CD1c-positive myeloid dendritic cell (primary cell): ENCODE measurements around the gene TUFM.
"Not testable (repeated sequence)": the region's sequence is repeated elsewhere in the genome, so short reads cannot be mapped to it uniquely, and the experiment has no call there.

Experiments used
- DNase-seq: peaks from one replicate; pipeline ENCODE4 v3.0.0-alpha.2; 2016; ENCODE audit errors: extremely low spot score

Gene TUFM

DNA sequence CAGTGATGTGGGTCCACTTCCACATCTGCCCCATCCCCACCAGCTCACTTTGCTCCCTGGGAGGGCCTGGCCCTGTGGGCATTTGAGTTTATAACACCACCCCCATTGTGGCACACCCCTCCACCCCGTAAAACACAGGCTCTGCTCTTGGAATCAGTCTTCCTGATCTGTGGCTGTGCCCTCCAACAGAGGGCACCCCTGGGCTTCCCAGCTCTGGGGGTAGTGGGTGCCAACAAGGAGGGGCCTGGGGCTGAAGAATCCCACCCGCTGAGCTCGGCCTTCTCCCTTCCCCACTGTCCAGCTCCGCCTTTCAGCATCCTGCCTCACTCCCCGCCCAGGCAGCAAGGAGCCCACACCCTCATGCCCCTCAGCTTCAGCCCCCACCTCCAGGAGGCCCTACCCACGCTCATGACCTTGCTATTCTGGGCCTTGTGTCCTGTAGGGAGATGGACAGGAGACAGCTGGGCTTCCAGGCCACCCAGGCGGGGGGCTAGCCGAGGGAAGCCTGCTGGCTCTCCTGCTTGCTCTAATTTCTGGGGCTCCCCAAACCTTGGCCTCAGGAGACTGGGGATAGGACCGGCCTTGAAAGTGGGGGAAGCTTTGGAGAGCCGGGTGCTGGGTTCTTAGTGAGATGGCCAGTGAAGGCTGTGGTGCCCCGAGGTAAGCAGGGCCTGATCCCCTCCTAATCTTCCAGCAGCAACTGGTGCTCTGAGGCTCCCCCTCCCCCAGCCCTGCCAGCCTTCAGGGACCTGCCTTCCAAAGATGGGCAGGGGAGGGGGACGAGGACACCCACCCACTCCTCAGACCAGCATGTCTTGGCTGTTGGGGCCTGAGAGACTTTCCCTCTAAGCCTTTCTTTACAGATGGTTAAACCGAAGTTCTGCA is 29.2 kb upstream of the TUFM start:
- DNase-seq = no peak

DNA sequence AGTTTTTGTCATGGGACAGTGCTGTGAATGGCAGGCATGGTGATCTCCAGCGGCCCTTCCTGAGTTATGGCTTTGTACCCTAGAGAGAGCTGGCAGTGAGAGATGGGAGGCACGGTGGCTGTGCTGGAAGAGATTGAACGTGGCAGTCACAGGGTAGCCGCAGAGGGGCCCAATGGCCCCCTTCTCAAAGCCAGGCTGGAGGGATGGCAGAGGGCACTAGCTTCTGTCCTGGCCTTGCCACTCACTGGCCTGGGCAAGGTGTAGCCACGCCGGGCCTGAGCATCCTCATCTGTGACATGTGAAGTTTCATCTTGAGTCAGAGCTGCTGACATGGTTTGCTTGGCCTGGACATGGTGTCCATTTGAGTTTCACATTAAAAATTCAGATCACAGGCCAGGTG is 28.3 kb upstream of the TUFM start:
- DNase-seq = no peak

DNA sequence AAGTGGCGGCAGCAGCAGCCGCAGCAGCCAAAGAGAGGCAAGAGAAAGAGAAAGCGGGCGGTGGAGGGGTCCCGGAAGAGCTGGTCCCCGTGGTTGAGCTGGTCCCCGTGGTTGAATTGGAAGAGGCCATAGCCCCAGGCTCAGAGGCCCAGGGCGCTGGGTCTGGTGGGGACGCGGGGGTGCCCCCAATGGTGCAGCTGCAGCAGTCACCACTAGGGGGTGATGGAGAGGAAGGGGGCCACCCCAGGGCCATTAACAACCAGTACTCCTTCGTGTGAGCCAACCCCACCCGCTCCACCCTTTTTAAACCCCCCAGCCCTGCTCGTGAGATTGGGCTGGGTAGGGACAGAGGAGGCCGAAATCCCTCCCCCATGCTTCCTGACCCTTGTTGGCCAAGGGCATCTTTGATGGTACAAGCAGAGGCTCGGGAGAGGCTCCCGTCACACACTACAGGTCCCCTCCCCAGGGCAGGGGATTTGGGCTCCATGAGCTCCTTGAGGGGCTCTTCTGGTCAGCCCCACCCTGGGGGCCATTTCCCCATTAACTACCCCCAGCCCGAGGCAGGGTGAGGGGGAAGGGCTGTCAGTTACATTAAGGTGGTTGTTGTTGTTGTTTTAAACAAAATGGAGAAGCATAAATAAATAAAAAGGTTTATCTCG is 27.5 kb upstream of the TUFM start:
- peak; percentile 62 for DNase-seq

DNA sequence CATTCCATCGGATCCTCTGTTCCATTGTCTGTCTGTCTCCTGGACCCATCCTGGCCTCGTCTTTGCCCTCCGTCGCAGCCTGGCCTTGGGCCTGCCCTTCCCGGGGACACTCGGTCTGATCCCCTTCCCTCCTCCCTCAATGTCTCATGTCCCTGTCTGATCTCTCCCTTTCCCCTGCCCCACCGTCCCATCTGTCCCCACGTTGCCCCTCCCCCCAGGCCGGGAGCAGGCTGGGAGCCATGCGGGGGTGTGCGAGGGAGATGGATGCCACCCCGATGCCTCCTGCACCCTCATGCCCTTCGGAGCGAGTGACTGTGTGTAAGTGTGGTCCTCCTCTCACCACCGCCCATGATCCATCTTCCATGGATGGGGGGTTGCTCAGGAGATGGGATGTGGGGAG is 26.8 kb upstream of the TUFM start:
- DNase-seq = no peak

DNA sequence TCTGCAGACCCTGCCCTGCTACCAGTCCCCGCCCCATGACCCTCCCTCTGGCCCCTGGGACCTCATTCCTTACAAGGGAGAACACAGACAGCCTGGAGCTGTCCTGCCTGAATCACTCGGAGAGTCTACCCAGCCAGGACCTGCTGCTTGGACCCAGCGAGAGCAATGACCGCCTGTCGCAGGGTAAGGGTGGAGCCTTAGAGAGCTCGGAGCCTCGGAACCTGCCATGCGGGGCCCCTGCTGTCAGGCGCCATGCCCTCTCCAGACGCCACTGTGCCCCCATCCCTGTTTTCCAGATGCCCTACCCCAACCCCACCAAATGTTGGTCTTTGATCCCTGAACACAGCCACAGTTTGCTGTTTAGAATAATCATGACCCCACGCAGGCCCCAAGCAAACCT is 23.1 kb upstream of the TUFM start:
- DNase-seq = no peak

DNA sequence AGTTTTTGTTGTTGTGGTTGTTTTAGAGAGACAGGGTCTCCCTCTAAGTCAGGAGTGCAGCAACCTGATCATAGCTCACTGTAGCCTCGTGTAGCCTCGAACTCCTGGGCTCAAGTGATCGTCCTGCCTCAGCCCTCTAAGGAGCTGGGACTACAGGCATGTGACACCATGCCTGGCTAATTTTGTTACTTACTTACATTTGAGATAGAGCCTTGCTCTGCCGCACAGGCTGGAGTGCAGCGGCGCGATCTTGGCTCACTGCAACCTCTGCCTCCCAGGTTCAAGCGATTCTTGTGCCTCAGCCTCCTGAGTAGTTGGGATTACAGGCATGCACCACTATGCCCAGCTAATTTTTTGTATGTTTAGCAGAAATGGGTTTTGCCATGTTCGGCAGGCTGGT is 21.5 kb upstream of the TUFM start:
- not testable (repeated sequence) for DNase-seq

DNA sequence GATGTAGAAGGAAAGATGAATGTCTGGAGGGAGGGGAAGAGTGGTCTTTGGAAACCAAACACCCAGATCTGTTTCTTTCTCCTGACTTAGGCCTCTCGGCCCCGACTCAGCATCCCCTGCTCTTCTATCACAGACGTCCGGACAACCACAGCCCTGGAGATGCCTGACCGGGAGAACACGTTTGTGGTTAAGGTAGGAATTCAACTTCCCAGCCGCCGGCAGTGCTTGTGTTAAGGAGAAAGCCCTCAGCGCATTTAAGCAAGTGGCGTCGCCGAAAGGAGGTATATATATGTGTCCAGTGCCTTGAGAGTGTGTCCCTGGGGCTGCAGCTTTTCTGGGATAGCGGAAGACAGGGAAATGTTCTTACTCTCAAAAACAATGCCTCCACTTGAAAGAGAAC is 21.1 kb upstream of the TUFM start:
- DNase-seq = no peak

DNA sequence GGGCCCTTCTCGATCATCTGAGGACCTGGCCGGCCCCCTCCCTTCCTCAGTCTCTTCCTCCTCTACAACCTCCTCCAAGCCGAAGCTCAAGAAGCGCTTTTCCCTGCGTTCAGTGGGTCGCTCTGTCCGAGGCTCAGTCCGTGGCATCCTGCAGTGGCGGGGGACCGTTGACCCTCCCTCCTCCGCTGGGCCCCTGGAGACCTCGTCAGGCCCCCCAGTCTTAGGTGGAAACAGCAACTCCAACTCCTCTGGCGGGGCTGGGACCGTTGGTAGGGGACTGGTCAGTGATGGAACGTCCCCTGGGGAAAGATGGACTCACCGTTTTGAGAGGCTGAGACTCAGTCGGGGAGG is 20.3 kb upstream of the TUFM start:
- DNase-seq = no peak

DNA sequence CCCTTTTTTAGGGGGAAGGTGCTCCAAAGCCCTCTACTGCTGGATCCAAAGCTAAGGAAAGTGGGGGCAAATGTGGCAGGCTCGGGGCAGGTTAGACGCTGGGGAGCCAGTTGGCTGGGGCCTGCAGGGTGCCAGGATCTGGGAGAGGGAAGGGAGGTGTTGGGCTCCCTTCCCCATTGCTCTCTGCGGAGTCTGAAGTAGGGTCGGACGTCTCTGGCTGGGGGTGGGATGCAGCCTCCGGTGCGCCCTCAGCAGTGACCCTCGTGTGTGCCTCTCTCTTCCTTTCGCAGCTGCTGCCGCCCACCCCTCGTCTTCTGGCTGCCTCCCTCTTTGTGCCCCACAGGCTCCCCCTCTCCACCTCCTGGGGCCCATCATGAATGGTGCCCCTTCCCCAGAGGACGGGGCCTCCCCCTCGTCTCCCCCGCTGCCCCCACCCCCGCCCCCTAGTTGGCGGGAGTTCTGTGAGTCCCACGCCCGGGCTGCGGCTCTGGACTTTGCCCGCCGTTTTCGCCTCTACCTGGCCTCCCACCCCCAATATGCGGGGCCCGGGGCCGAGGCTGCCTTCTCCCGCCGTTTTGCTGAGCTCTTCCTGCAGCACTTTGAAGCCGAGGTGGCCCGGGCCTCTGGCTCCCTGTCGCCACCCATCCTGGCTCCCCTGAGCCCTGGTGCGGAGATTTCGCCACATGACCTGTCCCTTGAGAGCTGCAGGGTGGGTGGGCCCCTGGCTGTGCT is 19.7 kb upstream of the TUFM start:
- no peak for DNase-seq

DNA sequence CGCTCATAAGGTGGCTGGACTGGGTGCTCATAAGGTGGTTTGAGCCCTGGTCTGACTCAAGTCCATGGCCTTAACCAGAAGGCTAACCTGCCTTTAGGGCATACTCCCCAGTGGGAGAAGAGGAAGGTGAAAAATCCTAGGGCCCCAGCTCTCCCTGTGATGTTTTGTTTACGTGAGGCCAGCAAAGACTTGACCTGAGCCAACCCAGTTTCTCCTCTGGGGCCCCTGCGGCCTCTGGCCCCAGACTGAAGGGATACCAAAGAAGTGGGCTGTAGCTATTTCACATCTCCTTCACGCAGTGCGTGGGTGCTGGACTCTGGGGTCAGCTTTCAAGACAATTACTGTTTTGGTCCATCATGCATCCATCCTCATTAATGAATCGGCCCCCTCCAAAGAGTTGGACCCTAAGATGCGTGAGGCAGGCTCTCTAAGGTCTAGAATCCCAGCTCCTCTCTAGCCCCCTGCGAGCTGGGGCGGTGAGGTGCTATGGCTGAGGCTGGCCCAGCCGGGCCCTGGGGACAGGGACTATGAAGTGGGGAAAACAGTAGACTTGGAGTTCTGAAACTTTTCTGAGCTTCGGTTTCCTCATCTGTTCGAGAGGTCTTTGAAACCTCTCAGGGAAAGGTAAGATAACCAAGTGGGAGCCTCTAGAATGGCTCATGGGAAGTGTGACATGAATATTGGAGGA is 19.0 kb upstream of the TUFM start:
- no peak for DNase-seq

DNA sequence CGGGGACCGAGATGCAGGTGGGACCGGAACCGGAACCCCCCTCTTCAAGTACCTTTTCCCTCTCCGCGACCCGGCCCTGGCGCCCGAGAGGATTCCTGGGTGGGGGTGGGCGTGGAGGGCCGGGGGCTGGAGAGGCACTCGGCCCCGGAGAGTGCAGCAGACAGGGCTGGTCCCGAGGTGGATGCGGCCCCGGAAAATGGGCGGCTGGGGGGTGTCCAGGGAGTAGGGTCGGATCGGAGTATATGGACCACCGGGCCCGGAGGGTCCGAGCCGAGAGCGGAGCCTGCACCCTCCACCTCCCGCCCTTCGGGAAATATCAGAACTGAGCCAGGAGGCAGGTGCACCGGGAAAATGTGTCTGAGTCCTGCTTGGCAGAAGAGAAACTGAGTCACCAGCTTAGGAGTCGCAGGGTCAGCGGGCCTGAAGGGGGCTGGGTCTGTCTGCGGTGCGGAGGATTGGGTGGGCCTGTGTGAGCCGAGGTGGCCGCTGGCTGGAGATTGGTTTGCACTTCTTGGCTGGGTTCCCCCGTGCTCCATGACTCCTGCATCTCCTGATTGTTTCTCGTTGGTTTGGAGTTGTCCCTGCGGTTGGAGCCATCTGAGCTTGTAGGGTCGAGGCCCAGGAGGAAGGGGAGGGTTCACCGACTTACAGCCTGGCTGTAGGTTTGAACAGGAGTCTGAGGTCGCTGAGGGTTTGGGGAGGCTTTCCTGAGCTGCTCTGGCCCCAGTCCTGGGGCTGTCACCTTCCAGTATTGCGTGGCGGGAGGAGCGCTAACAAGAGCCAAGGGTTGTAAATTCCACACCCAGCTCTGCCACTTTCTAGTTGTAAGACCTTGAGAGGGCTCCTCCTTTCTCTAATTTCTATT is 18.0 kb upstream of the TUFM start:
- no peak for DNase-seq

DNA sequence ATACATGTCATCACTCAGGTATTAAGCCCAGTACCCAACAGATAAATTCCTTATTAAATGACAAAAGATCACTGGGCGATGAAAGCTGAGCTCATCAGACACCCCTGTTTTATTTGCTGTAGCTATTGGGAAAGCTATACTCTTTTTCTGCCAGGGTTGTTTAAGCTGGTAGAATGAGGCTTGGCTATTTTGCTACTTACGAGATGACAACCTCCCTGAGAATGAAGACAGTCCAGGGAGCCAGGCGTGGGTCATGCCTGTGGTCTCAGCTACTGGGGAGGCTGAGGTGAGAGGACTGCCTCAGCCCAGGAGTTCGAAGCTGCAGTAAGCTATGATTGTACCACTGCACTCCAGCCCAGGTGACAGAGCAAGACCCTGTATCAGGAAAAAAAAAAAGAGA is 13.2 kb upstream of the TUFM start:
- DNase-seq = no peak

DNA sequence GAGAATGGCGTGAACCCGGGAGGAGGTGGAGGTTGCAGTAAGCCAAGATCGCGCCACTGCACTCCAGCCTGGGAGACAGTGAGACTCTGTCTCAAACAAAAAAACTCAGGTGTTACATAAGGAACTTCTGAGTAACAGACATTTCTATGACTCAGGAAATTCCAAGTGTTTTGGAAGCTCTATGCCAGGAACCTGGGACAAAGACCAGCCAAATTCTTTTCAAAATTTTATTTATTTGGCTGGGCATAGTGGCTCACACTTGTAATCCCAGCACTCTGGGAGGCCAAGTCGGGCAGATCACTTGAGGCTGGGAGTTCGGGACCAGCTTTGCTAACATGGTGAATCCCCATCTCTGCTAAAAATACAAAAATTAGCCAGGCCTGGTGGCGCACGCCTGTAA is 12.3 kb upstream of the TUFM start:
- DNase-seq = no peak

DNA sequence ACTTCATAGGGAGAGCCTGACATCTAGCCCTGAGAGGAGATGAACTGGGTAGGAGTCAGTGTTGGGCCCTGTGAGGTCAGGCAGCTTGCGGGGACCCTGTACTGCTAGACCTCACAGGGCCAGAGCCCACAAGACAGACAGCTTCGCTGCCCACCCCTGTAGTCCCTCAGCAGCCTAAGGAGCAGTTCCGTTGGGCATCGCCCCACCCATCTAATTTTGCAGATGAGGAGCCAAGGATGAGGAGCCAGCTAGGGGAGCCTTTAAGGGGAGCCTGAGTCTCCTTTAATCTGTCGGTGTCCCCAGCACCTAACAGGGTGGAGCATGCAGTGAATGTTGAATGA is 755 bp upstream of the TUFM start:
- DNase-seq = no peak

DNA sequence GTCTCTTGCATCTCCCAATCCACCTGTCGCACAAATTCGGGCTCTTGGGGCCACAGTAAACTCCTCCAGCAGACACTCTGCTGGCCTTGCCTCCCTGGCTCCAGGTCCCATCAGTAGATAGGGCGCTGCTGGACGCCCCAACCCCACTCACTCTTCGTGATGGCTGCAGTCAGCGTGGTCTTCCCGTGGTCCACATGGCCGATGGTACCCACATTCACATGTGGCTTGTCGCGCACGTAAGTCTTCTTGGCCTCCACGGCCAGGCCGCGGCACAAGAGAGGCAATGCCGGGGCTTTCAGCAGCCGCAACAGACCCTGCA is 428 bp downstream of the TUFM start:
- no peak for DNase-seq

DNA sequence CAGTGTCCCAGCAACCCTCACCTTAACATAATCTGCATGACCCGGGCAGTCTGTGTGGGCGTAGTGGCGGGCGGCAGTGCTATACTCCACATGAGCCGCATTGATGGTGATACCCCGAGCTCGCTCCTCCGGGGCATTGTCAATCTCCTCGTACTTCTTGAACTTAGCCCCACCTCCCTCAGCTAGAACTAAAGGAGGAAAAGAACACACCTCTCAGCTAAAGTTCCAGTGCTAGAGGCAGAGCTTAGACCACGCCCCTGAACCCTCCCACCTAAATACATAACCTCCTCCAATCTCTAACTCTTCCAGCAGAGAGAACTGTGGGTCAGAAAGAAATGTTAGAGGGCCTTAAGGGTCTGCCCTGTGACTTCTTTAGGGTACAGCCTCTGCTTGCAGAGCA is 855 bp downstream of the TUFM start:
- DNase-seq = peak; percentile 14

DNA sequence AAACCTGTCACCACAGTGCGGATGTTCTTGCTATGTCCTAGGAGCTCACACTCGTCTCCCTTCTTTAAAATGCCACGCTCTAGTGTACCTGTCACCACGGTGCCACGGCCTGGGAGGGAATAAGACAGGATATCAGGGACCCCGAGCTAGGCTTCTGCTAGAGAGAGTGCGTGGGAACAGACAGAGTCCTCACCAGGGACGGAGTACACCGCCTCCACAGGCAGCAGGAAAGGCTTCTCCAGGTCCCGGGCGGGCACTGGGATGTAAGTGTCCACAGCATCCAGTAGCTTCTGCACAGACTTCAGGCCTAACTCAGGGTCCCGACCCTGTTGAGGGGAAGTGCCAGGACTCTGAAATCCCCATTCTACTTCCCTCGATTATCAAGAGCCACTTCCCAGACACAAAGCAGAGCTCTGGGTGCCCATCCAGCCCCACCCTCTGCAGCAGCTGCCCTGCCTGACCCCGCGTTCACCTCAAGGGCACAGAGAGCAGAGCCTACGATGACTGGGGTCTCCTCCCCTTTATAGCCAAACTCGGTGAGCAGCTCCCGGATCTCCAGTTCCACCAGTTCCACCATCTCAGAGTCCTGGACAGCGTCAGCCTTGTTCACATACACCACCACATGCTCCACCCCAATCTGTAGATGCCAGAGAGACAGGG is 1.8 kb downstream of the TUFM start:
- no peak for DNase-seq

DNA sequence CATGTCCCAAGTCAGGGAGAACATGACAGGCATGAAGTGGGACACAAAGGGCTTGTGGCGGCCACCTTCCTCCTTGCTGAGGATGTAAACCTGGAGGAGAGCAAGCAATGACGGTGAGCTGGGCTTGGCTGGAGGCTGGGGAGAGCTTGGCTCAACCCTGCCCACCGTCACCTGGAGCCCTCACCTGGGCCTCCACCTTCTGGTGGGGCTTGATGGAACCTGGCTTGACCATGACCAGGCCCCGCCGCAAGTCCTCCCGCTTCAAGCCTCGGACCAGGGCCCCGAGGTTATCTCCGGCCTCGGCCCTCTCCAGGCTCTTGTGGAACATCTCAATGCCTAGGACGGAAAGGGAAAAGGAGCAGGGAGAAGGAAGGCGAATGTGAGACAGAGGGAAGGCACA is 2.4 kb downstream of the TUFM start:
- no peak for DNase-seq

DNA sequence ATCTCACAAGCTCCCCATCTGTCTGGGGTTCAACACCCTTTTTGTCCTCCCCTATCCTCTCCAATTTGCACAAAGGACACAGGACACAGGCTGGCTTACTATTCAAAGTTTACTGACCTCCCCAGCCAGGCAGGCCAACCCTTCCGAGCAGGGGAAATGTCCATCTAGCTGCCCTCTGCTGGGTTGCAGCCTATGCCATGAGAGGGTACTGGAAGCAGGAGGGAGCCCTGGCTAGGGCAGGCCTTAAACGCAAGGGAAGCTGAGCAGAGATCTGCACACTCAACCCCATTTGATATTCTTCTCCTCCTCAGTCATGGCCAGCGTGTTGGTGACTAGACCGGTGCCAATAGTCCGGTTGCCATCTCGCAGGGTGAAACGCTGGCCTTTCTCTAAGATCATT is 3.5 kb downstream of the TUFM start:
- DNase-seq = no peak

DNA sequence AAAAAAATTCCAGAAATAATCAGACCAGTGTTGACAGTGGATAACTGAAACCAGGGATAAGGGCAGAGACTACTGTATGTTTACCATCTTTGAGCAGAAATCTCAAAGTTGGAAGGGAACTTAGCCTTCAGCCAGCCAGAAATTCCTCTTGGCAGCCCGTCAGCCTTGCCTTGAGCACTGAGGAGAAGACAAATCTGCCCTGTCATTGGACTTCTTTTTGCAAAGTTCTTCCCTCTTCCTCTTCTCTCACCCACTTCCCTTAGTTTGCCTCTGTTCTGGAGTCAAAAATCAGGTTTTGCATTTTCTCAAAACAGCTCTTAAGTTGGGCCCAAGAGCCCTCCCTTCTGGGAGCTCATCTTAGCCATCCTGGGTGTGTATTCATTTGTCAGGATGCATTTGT is 6.2 kb downstream of the TUFM start:
- peak; percentile 17 for DNase-seq

DNA sequence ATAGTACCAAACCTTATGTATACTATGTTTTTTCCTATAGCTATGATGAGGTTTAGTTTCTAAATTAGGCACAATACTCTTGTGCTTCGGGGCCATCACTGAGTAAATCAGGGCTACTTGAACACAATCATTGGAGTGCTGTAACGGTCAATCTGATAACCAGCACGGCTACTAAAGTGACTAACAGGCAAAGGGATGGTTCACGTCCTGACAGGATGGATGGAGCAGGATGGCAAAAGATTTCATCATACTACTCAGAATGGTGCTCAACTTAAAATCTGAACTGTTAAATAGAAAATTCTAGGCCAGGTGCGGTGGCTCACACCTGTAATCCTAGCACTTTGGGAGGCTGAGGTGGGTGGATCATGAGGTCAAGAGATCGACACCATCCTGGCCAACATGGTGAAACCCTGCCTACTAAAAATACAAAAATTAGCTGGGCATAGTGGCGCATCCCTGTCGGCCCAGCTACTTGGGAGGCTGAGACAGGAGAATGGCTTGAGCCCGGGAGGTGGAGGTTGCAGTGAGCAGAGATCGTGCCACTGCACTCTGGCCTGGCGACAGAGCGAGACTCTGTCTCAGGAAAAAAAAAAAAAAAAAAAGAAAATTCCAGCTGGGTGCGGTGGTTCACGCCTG is 7.0 kb downstream of the TUFM start:
- DNase-seq = no peak
